ENCODE measurements around the gene MASP1.

- TF ChIP-seq POLR2A (IDR thresholded peaks at IDR 0.05; ENCODE audit: low read length) (no peak), GATA1 (IDR thresholded peaks at IDR 0.05; ENCODE audit: low read depth, low read length) (no peak)
These were observed 27.5 kb downstream of the MASP1 start for GRCh38 chr3:187264021-187264420.

Measured in erythroblast (primary cell).